Stimulated activated naive CD4-positive, alpha-beta T cell (primary cell): ENCODE data around the gene PTCD2.

Source experiments
- DNase-seq, 6 experiments: peaks; one replicate each; lab custom pipeline; 2025; lab: John Stamatoyannopoulos, UW

PTCD2 gene

DNA sequence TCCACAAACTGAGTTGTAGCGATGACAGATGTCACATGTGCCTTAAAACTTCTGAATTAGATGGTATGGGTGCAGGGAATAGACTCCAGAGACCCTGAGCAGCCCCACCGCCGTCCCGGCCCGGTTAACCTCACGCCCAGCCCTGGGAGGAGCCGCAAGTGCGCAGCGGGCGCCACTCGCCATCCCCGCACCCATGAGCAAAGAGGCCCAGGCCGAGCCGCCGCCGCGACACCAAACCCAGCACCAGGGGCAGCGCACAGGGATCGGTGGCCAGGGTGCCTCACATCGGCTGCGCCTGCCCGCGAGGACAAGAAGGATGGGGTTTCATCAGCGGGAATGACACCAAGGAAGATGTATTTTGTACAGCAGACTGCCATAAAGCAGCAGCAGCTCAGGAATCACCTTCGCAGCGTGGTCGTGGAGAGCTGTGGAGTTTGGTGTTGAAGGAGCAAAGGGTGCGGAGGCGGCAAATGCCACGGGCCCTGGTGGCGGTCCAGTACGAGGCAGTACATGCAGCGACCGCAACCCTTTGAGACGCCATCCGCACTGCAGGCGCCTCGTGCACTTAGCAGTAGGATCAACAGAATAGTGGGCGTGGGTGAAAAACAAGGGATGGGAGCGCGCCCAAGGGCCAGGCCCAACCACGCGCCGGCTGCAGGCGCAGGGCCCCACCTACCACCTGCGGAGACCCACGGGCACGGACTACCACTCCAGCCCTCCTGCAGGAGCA lies 97.3 kb downstream of the PTCD2 start:
- DNase-seq = no peak
